ENCODE results near the gene AQP10.
"Not testable (repeated sequence)": the region's sequence is repeated elsewhere in the genome, so short reads cannot be mapped to it uniquely, and the experiment has no call there.

Gene AQP10

DNA sequence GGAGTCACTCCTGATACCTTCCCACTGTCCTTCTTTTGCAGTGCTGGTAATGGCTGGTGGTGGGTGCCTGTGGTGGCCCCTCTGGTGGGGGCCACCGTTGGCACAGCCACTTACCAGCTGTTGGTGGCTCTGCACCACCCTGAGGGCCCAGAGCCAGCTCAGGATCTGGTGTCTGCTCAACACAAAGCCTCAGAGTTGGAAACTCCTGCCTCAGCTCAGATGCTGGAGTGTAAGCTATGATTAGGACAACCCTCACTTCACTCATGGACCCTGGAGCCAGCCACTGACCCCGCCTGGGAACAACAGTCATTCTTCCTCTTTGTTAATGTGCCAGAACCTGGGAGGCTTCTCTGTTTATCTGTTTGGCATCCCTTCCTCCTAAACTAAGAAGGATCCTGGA lies 3.3 kb downstream of the AQP10 start:
- no peak for DNase-seq (ENCODE audit: low read depth in 2 of 2)

GRCh38 chr1:154324669-154325582 lies 4.0 kb downstream of the AQP10 start, which contains the start of gene ATP8B2:
TSS of gene ATP8B2 (plus strand) at chr1:154325525. CDS start at chr1:154328142, 2,617 bp downstream.
- DNase-seq (ENCODE audit: low read depth in 2 of 2) = peak; percentile 74 to 81

GRCh38 chr1:154325583-154326545 lies 5.0 kb downstream of the AQP10 start:
- DNase-seq (ENCODE audit: low read depth in 2 of 2) = no peak

DNA sequence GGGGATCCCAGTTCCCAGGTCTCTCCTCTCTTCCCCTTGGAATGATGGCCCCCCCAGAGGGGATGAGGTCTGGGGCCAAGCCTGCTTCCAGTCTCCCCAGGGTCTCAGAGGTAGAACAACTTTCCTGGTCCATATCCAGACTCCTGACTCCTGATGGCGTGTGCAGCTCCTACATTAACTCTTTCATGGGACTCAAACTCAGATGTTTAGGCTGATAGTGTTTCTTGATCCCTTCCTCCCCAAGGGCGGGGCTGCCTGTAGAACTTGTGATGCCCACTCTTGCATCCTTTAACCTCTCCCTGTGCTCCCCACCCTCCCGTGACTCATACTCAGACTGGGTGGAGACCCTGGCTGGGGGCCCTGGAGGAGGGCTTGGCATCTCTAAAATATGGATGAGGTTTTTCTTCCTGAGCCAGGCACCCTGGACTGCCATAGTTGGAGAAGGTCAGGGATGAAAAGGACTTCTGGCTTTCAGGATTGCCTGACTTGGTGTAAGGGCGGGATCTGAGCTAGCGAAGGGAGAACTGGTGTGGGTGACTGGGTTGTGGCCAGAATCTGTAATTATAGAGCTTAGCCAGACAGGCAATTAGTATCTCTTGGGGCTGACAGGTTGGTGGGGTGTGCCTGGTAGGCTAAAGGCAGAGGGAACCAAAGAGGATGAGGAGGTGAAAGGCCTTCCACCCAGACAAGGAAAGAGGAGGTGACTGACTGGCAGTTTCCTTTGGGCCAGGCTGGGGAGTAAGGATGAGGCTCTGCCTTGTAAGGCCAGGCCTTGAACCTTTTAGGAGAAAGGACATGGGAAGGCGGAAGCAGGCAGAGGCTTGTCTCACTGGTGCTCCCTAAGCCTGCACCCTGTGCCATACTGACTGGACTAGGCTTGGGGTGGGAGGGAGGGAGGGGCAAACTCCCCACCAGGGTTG lies 5.9 kb downstream of the AQP10 start:
- no peak for DNase-seq (ENCODE audit: low read depth in 2 of 2)

DNA sequence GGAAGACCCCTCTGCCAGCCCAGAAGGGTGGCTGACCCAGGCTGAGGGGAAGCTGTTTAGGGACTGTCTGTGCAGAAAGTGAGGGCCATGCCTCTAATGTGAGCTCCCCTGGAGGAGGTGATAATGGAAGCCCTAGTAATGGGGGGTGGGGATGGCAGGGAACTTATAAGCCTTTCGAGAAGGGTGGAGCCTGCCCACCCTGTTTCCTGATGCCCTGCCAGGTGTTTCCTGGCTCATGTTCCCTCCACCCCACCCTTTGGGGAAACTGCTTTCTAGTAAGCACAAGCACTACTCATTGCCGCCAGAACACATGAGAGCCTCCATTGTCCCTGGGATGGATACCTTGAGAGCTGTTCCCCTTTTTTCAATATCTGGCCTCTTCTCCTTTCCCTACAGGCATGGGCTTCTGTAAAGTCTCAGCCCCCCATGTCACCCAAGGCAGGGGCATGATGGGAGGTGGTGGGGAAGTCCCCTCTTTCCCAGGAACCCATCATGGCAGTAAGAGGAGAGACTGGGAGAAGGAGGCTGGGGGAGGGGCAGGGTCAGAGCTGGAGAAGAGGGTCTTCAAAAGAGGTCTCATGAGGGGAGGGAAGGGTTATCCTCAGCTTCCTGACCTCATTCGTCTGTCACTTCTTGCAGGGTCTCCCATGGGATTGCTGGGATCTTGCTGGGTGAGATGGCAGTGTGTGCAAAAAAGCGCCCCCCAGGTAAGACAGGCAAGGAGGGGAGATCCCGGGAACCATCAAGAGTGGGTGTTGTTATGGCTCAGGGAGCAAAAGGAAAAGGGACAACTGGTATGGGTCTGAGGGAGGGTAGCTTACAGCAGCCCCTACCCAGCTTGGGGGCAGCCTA lies 6.8 kb downstream of the AQP10 start:
- DNase-seq (ENCODE audit: low read depth in 2 of 2) = no peak

DNA sequence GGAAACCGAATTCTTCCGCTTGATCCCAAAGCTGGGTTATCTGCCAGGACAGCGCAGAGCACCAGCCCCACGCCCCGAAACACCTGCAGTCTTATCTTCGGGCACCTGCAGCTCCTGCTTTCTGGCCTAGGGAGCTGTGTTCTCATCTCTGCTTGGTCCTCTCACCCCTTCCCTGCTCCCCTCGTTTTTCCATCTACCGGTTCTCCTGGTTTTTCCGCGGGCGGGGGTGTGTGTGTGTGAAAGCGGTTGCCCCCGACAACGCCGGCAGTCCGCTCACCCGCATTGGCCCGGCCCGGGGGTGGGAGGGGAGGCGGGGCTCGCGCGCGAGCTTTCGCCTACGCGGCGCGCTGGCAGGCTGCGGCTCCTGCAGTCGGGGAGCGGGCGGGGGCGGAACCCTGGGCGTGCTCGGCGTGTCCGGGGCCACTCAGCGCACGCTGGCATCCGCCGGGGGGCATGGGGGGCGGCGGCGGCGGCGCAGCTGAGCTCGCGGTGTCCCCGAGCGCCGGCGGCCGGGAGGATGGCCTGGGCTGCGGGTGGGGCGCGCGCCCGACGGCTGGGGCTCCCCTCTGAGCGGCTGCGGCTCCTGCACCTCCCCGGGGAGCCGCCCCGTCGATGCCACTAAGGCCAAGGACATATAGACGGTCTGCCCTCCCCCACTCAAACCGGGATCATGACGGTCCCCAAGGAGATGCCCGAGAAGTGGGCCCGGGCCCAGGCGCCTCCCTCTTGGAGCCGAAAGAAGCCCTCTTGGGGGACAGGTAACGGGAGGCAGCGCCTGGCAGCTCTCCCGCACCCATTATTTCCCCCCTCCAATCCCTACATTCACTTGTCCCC lies 7.6 kb downstream of the AQP10 start:
- DNase-seq (ENCODE audit: low read depth in 2 of 2) = peak; percentile 61 to 81

DNA sequence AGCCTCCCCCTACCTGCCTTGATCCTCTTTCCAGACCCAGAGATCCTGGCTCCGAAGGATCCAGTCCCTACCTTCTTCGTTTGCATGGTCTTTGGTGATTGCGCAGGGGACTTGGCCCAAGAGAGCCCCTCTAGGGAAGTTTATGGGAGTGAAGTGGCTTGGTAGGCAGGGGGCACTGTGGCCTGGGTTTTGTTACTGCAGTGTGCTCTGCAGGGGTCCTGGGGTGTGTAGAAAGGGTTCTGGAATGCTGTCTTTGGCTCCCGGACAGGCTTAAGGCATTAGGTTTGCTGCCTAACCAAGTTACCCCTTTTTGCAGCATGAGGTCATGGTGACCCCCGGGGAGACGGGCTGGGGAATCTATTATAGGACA lies 8.2 kb downstream of the AQP10 start:
- no peak for DNase-seq (ENCODE audit: low read depth in 2 of 2)

GRCh38 chr1:154329551-154330131 lies 8.7 kb downstream of the AQP10 start:
- DNase-seq (ENCODE audit: low read depth in 2 of 2) = no peak

DNA sequence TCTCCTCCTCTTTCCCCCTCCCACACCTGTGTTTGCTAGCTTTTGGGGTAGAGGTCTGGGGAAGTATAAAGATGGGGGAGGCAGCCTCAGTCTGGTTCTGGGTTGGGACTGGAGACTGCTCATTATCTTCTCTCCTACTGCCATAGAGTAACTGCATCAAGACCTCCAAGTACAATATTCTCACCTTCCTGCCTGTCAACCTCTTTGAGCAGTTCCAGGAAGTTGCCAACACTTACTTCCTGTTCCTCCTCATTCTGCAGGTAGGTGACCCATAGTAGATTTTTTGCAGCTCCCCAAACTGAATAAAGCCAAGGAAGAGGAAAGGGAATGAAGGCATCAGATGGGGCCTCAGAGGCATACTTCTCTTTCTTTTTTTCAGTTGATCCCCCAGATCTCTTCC lies 9.8 kb downstream of the AQP10 start:
- no peak for DNase-seq (ENCODE audit: low read depth in 2 of 2)

GRCh38 chr1:154334079-154335024 lies 13.5 kb downstream of the AQP10 start:
- DNase-seq (ENCODE audit: low read depth in 2 of 2) = no peak

- DNase-seq (ENCODE audit: low read depth in 2 of 2) = peak; percentile 90 to 92
Measured at GRCh38 chr1:154335025-154335714, 14.3 kb downstream of the AQP10 start.

DNA sequence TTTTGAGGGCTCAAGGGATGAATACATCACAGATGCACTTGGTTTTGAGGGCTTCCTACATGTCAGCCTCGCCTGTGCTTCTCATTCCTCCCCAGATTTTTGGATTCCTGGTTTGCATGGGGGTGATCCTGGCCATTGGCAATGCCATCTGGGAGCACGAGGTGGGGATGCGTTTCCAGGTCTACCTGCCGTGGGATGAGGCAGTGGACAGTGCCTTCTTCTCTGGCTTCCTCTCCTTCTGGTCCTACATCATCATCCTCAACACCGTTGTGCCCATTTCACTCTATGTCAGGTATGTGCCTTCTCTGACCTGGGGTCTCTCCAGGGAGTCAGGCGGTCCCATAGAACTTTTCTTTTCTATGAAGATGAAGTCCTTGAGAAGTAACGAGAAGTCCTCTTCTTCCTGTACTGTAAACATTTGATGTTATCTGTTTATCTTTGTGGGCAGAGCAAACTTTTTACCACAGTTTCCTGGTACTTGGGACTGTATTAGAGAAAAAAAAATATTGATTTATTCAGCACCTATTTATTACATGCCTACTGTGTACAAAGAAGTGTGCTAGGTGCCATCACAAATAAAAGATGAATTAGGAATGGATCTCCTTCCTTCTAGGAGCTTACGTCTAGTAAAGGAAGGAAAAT lies 16.5 kb downstream of the AQP10 start:
- no peak for DNase-seq (ENCODE audit: low read depth in 2 of 2)

DNA sequence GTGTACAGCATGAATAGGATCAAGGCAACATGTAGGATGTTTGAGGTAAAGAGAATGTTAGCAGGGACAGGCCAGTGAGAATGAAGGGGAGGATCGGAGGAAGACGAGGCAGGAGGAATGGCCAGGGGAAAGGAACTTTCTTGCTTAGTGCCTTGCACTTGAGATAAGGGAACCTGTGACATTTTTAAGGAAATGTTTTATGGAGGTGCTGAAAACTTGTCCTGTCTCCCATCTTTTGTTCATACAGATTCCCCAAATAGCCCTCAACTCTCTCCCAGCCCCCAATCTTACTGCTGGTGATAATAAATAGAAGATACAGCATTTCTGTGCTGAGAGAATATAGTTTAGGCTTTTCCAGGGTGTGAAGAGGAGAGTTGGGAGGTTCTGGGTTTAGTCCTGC lies 18.0 kb downstream of the AQP10 start:
- no peak for DNase-seq (ENCODE audit: low read depth in 2 of 2)

DNA sequence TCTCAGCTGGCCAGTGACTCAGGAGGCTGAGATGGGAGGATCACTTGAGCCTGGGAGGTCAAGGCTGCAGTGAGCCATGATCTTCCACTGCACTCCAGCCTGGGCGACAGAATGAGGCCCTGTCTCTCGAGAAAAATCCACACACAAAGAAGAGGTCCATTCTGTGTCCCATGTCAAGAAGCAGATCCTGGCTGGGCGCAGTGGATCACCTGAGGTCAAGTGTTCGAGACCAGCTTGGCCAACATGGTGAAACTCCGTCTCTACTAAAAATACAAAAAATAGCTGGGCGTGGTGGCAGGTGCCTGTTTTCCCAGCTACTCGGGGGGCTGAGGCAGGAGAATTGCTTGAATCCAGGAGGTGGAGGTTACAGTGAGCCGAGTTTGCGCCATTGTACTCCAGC lies 20.5 kb downstream of the AQP10 start:
- DNase-seq (ENCODE audit: low read depth in 2 of 2) = not testable (repeated sequence)

DNA sequence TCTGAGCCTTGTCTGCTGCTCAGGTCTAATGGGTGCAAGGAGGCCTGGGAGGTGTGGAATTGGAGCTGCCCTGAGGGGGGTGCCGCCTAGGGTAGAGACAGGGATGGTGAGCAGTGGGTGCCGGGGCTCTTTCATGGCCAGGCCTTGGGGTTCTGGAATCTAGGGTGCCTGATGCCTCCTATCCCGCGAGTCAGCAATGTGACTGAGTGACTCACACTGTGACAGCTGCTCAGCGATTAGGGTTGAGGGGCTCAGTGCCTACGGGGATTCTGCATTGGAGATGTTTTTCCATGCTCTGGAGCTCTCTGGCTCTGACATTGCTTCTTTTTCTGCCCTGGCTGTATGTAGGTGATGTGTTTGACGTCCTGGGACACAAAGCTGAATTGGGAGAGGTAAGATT lies 21.2 kb downstream of the AQP10 start:
- no peak for DNase-seq (ENCODE audit: low read depth in 2 of 2)

- DNase-seq (ENCODE audit: low read depth in 2 of 2) = peak in 1 of 2 donors; percentile 64
Measured at GRCh38 chr1:154342836-154343472, 22.1 kb downstream of the AQP10 start.
